ENCODE data around the gene GNAQ.
"Not testable (repeated sequence)": the region's sequence is repeated elsewhere in the genome, so short reads cannot be mapped to it uniquely, and the experiment has no call there.

Gene GNAQ

DNA sequence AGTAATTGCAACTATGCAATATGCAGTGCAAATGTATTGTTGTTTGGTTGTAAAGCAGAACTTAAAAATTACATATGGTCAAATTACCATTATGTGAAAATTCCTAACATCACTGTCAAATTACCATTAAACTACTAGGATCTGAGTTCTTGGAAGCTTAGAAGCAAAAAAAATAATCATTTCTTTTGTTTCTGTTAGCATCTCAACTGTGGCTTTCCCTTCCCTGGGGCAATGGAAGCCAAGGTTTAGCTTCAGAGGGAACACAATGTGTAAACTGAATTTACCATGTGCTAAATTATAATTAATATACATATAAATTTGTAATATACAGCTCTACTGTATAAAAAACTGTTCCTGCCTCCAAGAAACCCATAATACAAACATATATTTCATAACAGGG lies 159.4 kb downstream of the GNAQ start:
- no peak for DNase-seq

DNA sequence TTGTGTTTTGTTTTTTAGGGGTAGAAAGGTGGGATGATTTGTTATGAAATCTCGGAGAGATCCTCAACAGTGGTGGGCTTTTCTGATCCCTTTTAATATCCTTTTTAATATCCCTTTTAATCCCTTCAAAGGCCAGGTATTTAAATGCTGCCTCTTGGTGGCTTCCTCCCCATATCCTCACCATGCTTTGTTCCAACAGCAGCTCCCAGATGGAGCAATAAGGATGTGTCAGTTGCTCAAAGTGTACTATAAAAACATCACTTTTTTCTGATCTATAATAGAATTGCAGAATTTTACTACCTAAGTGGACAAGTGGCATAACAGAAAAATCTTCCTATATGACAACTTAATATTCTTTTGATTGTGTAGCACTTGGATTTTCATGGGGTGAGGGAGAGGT lies 160.1 kb downstream of the GNAQ start:
- DNase-seq: no peak

- DNase-seq: no peak
Measured at GRCh38 chr9:77866878-77867277, 164.7 kb downstream of the GNAQ start.

DNA sequence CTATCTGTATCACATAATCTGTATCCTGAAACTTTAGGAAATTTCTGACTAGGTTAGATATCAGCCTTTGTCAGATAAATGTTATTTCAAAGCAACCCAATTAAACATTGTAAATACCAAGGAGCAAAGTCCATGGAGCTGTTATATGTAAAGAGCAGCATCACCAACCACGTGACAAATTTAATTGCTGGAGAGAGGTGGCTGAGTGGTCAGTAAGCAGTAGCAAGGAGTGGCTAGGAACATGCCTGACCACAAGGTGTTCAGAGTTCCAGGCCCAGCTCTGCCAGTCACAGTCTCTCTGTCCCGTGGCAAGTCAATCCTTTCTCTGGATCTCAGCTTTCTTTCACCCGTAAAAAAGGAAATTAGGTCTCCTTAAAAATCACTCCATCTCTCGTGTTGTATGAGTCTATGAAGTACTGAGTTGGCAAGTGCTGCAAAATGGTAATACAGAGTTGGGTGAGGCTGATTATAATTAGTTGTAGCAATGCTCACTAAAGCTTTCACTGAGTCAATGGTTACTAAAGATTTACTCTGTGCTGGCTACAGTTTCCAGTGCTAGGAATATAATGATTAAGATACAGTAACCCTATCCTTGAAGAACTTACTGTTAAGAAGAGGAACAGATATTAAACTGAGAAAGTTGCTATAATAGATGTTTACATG lies 166.1 kb downstream of the GNAQ start:
- DNase-seq: no peak

GRCh38 chr9:77864211-77864889 lies 167.3 kb downstream of the GNAQ start:
- no peak for DNase-seq

DNA sequence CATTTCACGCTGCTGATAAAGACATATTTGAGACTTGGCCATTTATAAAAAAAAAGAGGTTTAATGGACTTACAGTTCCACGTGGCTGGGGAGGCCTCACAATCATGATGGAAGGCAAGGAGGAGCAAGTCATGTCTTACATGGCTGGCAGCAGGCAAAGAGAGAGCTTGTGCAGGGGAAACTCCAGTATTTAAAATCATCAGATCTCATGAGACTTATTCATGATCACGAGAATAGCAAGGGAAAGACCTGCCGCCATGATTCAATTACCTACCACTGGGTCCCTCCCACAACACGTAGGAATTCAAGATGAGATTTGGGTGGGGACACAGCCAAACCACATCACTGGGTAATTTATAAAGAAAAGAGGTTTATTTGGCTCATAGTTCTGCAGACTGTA lies 168.0 kb downstream of the GNAQ start:
- not testable (repeated sequence) for DNase-seq

GRCh38 chr9:77860953-77861352 lies 170.7 kb downstream of the GNAQ start:
- DNase-seq: not testable (repeated sequence)

GRCh38 chr9:77857513-77858259 lies 173.9 kb downstream of the GNAQ start:
- DNase-seq: no peak

DNA sequence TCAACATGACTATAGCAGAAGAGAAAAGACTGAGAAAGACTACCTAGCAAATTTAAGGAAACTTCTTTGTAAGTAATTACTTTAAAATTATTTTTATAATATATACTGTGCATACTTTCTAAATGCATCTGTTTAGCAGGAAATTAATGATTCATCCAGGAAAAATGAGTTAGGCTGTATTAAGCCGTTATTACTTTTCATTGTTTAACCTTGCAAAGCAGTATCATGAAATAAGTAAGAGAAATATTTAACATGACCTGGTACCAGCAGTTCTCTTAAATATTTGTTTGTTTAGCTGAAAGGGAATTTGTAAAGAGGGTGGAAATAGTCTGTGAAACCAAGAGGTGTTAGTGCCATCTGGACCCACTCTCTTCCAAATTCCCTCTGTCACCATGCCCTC lies 175.0 kb downstream of the GNAQ start:
- no peak for DNase-seq

DNA sequence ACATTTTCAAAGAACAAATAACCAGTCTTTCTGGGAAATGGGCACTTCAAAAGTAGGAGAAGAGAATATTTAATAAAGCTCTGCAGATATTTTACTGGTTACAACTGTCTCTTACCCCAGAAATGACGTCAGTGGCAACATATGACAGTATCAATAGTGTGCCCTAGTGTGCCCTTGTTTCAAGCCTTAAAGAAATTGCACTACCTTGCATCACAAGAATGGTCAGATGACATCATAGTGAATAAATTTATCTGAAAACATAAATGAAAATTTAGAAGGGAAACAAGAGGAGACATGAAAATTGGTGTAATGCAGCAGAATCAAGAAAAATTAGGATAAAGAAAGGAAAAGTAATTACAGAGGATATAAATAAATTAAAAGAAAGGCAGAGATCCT lies 176.7 kb downstream of the GNAQ start:
- DNase-seq: no peak

DNA sequence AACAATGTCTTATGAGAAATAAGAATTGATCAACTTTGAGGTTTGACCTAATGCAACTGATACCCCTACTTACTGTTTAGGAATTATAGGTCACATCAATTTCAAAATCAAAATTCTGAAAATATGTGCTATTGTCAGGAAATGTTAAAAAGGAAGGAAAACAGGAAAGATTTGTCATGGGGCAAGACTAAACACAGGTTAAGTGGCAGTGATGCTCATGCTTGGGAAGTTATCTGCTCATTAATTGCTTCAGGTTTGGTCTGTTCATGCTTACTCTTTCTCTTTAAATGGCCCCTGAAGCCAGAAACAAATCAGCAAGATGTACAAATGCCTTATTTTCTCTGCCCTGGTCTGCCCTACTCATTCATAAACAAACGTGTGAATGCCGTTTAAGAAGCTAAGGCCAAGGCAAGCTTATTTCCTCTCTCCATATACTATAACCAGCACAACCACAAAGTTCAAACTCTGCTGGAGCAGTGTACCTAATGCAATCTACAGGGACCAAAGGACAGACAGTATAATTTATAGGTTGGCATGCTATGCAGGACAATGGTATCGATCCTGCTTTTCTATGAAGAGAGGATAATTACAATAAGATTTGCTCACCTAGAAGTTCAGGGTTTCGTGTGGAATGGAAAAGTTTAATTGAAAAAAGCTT lies 177.2 kb downstream of the GNAQ start:
- DNase-seq: no peak

GRCh38 chr9:77853716-77854115 lies 177.9 kb downstream of the GNAQ start:
- no peak for DNase-seq

DNA sequence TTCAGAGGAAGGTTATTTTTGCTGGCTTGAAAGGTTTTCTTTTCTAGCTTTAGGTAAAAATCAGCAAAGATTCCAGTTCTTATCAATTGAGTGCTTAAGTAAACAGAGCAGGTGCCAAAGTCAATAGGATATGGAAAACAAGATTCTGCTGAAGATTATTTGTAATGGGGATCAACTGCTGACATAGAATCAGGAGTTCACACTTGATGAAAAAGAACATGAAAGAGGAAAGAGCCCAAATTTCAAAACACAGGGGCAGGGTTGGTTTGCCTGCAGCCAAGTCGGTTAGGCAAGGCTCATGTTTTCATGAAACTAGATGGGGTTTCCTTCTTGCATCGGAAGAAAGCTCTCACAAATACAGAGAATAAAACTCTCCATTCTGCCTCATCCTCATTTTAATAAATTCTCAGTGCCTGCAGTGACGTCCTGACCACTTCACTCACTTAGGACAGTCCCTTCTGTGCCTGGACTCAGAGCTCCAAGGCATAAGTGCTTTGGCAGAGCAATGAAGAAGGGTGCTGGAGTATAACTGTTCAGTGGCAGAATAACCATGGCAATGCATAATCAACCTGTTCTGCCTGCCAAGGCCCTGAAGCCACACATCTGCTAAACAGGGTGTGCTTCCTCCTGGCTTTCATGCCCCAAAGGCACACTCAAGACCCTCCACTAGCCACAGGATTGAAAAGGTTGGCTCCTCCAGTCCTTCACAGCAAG lies 179.6 kb downstream of the GNAQ start:
- DNase-seq: no peak

DNA sequence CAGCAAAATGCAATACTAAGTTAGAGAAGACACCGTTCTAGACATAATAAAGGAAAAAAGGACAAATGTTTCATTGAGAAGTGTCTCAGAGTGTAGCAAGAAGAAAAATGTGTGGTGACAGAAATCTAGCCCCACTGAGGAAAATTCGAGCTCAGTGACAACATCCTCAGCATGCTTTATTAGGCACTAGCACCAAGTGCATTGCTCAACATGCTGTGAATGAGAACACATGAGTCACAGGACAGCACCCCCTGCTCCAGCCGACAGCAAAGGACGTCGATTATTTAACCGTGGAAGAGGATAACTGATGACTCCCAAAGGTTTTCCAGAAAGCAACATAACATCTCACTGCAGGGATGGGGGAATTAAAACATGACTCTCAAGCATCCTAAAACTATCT lies 182.7 kb downstream of the GNAQ start:
- DNase-seq: no peak

DNA sequence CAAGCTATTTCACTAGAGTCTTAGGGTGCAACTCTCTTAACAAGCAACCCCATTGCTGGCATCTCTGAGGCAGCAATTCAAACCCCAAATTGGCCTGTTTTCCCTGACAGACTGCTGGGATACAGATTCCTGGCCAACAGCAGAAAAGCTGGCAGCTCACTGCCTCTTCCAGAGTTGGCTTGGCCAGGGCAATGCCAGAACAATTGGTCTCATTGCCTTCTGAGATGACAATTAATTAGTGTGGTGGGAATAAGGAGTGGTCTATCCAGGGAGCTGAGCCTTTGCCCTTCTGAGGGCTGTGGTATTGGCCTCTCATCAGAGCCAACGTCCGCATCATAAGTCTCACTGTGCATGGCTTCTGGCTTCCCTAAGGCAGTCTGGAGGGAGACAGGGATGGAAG lies 183.2 kb downstream of the GNAQ start:
- no peak for DNase-seq

GRCh38 chr9:77847626-77848025 lies 184.0 kb downstream of the GNAQ start:
- no peak for DNase-seq

DNA sequence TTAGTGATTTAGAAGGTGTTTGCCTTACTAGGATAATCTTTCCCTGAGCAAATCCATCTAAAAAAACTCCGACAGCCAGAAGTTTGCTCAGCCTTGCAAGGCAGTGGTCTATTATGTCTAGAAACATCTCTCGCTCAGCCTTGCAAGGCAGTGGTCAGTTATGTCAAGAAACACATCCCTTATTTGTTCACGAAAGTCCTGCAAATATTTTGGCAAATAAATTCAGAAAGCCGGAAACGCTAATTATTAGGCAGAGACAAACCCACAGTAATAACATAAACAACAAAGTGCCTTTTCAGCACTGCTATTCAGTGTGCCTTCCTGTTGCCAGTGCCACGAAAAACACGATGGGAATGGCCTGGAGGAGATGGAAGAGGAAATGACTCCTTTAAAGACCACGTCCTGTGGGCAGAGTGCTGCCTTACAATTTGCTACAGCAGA lies 184.5 kb downstream of the GNAQ start:
- DNase-seq: no peak

- DNase-seq: no peak
Measured at GRCh38 chr9:77844415-77844814, 187.2 kb downstream of the GNAQ start.

DNA sequence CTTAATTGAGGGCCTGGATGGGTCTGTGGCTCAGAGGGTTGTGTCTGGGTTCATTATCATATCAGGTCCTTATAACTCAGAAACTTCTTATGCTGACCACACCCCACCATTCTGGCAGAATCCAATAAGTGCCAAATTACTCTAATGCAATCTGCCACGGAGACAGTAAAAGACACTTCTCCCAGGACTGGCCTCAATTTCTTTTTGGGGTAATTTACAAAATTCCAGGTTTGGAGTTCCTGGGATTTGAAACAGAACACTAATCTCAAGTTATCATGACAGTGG lies 187.8 kb downstream of the GNAQ start:
- no peak for DNase-seq

DNA sequence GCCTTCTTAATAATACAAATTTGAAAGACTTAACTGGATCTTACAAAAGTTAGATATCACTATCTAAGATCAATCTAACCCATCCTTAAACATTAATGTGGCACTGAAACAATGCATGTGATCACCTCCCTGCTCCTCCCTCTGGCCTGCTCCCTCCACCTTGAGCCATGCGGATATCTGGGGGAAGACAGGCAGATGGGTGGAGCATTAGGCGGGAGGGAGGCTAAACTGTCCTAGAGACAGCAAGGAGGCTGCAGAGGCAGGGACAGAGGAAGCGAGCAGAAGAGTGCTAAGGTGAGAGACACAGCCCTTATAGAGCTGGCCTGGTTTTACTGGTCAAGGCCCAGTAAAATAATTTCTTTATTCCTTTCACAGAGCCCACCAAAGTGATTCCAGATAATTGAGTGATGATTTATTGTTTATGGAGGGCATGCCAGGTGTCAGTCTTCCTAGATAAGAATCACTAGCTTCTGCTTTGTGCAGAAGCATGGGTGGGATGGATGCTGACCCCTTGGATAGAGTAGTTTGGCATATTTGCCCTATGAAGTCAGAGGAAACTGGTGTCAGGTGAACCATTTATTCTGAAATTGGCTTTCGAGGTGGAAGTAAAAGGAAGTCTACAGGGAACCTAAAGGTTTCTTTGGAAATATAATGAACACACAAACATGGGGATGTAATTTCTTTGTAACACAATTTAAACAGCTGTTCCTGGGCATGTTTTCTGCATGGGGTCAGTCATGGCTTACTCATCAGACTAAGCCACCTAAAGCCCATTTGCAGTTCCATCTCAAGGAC lies 188.3 kb downstream of the GNAQ start:
- no peak for DNase-seq

- no peak for DNase-seq
Measured at GRCh38 chr9:77841739-77842386, 189.7 kb downstream of the GNAQ start.
